NB4 (cell line): ENCODE measurements around the gene PCDHB13.

ENCODE experiments used
- CTCF ChIP-seq: IDR thresholded peaks from one replicate; pipeline ENCODE4 v1.5.1; 2012; ENCODE audit warnings: low read depth, low read length
- MAX ChIP-seq: IDR thresholded peaks from 2 replicates; pipeline ENCODE4 v1.6.1; 2011; ENCODE audit warnings: low read depth, low read length
- MYC ChIP-seq: IDR thresholded peaks from 2 replicates; pipeline ENCODE4 v1.6.1; 2011; ENCODE audit warnings: low read depth, low read length
- POLR2A ChIP-seq: IDR thresholded peaks from 2 replicates; pipeline ENCODE4 v1.6.1; 2011; ENCODE audit warnings: mild to moderate bottlenecking; ENCODE audit not compliant: insufficient read length; ENCODE audit errors: extremely low read depth

- no peak for TF ChIP-seq CTCF
- no peak for TF ChIP-seq MAX
- TF ChIP-seq POLR2A, result no peak
- no peak for TF ChIP-seq MYC
These were observed 31.5 kb upstream of the PCDHB13 start, which contains the start of gene PCDHB16 for GRCh38 chr5:141182248-141182647.
